ENCODE data around the gene AK8.

Gene AK8

DNA sequence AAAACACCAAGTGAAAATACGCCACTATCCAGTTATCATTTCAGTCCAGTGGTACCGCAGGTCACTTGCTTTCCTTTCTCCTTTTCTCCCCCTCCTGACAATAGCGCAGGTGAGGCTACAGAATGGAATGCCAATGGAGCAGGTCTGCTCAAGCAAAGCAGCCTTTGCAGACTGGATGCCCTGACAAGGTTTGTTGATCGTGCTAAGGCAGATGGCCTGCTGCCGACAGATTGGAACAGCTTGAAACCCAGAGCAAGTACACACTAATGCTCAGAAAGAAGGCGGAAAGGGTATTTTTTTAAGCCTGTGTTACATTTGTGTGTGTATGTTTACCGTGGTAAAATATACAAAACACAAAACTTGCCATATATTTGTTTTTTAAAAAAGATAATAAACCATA is 20.0 kb upstream of the AK8 start:
- H3K9me3 ChIP-seq (ENCODE audit: control extremely low read depth in 1 of 5, control insufficient read depth in 4 of 5, insufficient read depth in 2 of 5, low read depth in 1 of 5, low read length in 4 of 5): no peaks in the 10 kb centered on the region
- CTCF ChIA-PET: interaction anchor here (0.5 to 1.4 kb wide), 2 partner anchors 18 to 86 kb away, joined by 3 to 4 read pairs; no protein-coding TSS in a partner anchor

DNA sequence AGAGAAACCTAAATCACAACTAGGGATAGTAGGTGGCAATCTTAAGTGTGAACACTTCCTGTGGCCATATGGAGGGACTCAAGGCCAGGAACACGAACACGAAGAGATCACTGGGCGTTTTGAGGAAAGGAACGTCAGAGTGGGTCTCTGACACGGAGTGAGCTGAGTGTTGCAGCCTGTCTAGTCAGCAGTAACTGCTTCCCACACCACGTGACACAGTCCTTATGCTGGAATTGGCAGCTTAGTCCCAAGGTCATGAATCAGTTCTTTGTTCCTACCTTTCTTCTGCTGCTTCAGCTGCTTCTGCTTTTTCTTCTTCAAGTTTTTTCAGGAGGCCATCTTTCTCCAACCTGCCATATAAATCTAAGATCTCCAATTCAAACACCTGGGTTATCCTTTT is 18.8 kb upstream of the AK8 start:
- Histone ChIP-seq H3K9me3 (ENCODE audit: control extremely low read depth in 1 of 5, control insufficient read depth in 4 of 5, insufficient read depth in 2 of 5, low read depth in 1 of 5, low read length in 4 of 5) (no peaks in the 10 kb centered on the region), H3K27ac (ENCODE audit: insufficient read depth in 1 of 2, low read depth in 1 of 2, low read length in 2 of 2, poor library complexity in 1 of 2, severe bottlenecking in 2 of 2) (no peak overlapping the region), H3K36me3 (ENCODE audit: control insufficient read depth in 4 of 4, insufficient read depth in 4 of 4, low read length in 3 of 4) (peaks cover 10 to 80% (median 65%) of the 10 kb centered on the region in 4 experiments), H3K27me3 (replicated peaks in 2 of 5; ENCODE audit: control insufficient read depth in 4 of 5, insufficient read depth in 5 of 5, low read length in 4 of 5) (no peaks in the 10 kb centered on the region), H3K4me1 (ENCODE audit: control extremely low read depth in 1 of 4, control insufficient read depth in 4 of 4, insufficient read depth in 4 of 4, low read length in 3 of 4) (no peaks in the 10 kb centered on the region), H3K4me3 (ENCODE audit: control insufficient read depth in 1 of 7, extremely low read depth in 1 of 7, insufficient read depth in 4 of 7, low read depth in 2 of 7, low read length in 6 of 7) (no peak overlapping the region)
- WGBS (ENCODE audit: insufficient coverage): 92% methylated on average over 6 of the region's 6 CpGs
- ChIA-PET POLR2A (no interaction called here), CTCF (interaction anchor here (1.4 to 1.5 kb wide), 2 partner anchors 11 to 17 kb away, joined by 4 read pairs; no protein-coding TSS in a partner anchor)
- DNase-seq: no peak

More for the DNA sequence above, 20.0 kb upstream of the AK8 start:
- POLR2A ChIA-PET: no interaction called here
- H3K36me3 ChIP-seq (ENCODE audit: control insufficient read depth in 4 of 4, insufficient read depth in 4 of 4, low read length in 3 of 4): peaks cover 10 to 85% (median 63%) of the 10 kb centered on the region in 4 experiments
- no peak overlapping the region for H3K27ac ChIP-seq (ENCODE audit: insufficient read depth in 1 of 2, low read depth in 1 of 2, low read length in 2 of 2, poor library complexity in 1 of 2, severe bottlenecking in 2 of 2)
- H3K27me3 ChIP-seq (replicated peaks in 2 of 5; ENCODE audit: control insufficient read depth in 4 of 5, insufficient read depth in 5 of 5, low read length in 4 of 5): no peaks in the 10 kb centered on the region
- DNase-seq: no peak
- H3K4me1 ChIP-seq (ENCODE audit: control extremely low read depth in 1 of 4, control insufficient read depth in 4 of 4, insufficient read depth in 4 of 4, low read length in 3 of 4): no peaks in the 10 kb centered on the region
- 100% methylated on average over 4 of the region's 7 CpGs for WGBS (ENCODE audit: insufficient coverage)
- H3K4me3 ChIP-seq (ENCODE audit: control insufficient read depth in 1 of 7, extremely low read depth in 1 of 7, insufficient read depth in 4 of 7, low read depth in 2 of 7, low read length in 6 of 7): no peak overlapping the region

GRCh38 chr9:132896264-132896663 is 18.2 kb upstream of the AK8 start:
- Histone ChIP-seq H3K27me3 (replicated peaks in 2 of 5; ENCODE audit: control insufficient read depth in 4 of 5, insufficient read depth in 5 of 5, low read length in 4 of 5) (no peaks in the 10 kb centered on the region), H3K36me3 (ENCODE audit: control insufficient read depth in 4 of 4, insufficient read depth in 4 of 4, low read length in 3 of 4) (peaks cover 10 to 79% (median 64%) of the 10 kb centered on the region in 4 experiments), H3K4me3 (ENCODE audit: control insufficient read depth in 1 of 7, extremely low read depth in 1 of 7, insufficient read depth in 4 of 7, low read depth in 2 of 7, low read length in 6 of 7) (no peak overlapping the region), H3K4me1 (ENCODE audit: control extremely low read depth in 1 of 4, control insufficient read depth in 4 of 4, insufficient read depth in 4 of 4, low read length in 3 of 4) (no peaks in the 10 kb centered on the region), H3K9me3 (ENCODE audit: control extremely low read depth in 1 of 5, control insufficient read depth in 4 of 5, insufficient read depth in 2 of 5, low read depth in 1 of 5, low read length in 4 of 5) (no peaks in the 10 kb centered on the region), H3K27ac (ENCODE audit: insufficient read depth in 1 of 2, low read depth in 1 of 2, low read length in 2 of 2, poor library complexity in 1 of 2, severe bottlenecking in 2 of 2) (no peak overlapping the region)
- ChIA-PET CTCF (interaction anchor here (1.5 to 2.3 kb wide), 2 partner anchors 10 to 16 kb away, joined by 4 to 5 read pairs; no protein-coding TSS in a partner anchor), POLR2A (no interaction called here)
- DNase-seq: no peak
- 96% methylated on average over 7 of the region's 13 CpGs for WGBS (ENCODE audit: insufficient coverage)

DNA sequence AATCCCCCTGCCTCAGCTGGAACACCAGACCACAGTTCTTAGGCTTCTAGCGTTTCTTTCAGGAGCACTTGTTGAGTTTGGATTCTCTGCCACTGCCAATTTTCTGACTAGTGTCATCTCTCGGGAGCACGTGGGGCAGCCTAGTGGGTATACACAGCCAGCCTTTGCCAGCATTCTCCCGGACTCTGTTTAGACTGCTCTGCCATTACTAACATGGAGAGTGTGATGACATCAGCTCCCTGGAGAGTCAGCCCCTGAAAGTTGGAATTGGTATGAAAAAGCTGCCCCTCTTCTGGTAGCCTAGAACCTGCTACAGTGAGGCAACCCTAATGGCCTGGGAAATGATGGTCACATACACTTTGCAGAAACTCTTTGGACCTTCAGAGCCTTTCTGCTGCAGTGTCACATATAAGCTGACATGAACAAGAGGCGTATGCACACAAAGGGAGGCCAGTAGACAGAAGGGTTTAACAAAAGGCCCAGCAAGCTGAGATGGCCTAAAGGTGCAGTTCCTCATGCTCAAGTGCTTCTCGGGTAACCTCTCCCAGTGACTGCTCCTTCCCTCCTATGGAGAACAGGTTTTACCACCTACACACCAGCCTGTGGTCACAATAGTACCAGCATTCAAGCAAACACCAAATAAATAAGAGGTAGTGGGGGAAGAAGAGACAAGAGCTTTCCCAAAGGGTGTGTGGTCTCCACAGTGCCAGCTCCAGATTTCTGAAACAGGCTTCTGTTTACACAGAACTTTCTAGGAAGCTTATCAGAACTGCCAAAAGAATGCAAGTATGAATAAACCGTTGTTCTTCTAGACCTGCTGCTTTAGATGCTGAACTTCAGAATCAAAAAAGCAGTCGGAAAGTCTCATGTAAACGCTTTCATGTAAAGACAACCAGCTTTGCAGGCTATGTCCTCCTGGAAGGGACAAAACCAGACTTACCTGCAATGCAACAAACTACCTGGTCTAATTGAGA is 17.1 kb upstream of the AK8 start:
- H3K27me3 ChIP-seq (replicated peaks in 2 of 5; ENCODE audit: control insufficient read depth in 4 of 5, insufficient read depth in 5 of 5, low read length in 4 of 5): no peaks in the 10 kb centered on the region
- no peaks in the 10 kb centered on the region for H3K4me1 ChIP-seq (ENCODE audit: control extremely low read depth in 1 of 4, control insufficient read depth in 4 of 4, insufficient read depth in 4 of 4, low read length in 3 of 4)
- ChIA-PET CTCF (interaction anchor here (1.1 to 2.5 kb wide), 4 partner anchors 9 to 92 kb away, joined by 4 to 8 read pairs (median 6); no protein-coding TSS in a partner anchor), POLR2A (no interaction called here)
- no peak overlapping the region for H3K27ac ChIP-seq (ENCODE audit: insufficient read depth in 1 of 2, low read depth in 1 of 2, low read length in 2 of 2, poor library complexity in 1 of 2, severe bottlenecking in 2 of 2)
- H3K4me3 ChIP-seq (ENCODE audit: control insufficient read depth in 1 of 7, extremely low read depth in 1 of 7, insufficient read depth in 4 of 7, low read depth in 2 of 7, low read length in 6 of 7): no peak overlapping the region
- 97% methylated on average over 9 of the region's 9 CpGs for WGBS (ENCODE audit: insufficient coverage)
- no peak for DNase-seq
- H3K36me3 ChIP-seq (ENCODE audit: control insufficient read depth in 4 of 4, insufficient read depth in 4 of 4, low read length in 3 of 4): peaks cover 10 to 68% (median 57%) of the 10 kb centered on the region in 4 experiments
- H3K9me3 ChIP-seq (ENCODE audit: control extremely low read depth in 1 of 5, control insufficient read depth in 4 of 5, insufficient read depth in 2 of 5, low read depth in 1 of 5, low read length in 4 of 5): no peaks in the 10 kb centered on the region

GRCh38 chr9:132894346-132894745 is 16.3 kb upstream of the AK8 start:
- no peak overlapping the region for H3K27ac ChIP-seq (ENCODE audit: insufficient read depth in 1 of 2, low read depth in 1 of 2, low read length in 2 of 2, poor library complexity in 1 of 2, severe bottlenecking in 2 of 2)
- WGBS (ENCODE audit: insufficient coverage): 96% methylated on average over 3 of the region's 5 CpGs
- H3K27me3 ChIP-seq (replicated peaks in 2 of 5; ENCODE audit: control insufficient read depth in 4 of 5, insufficient read depth in 5 of 5, low read length in 4 of 5): no peaks in the 10 kb centered on the region
- H3K36me3 ChIP-seq (ENCODE audit: control insufficient read depth in 4 of 4, insufficient read depth in 4 of 4, low read length in 3 of 4): peaks cover 10 to 60% (median 50%) of the 10 kb centered on the region in 4 experiments
- CTCF ChIA-PET: interaction anchor here (1.0 to 2.5 kb wide), 4 partner anchors 8 to 92 kb away, joined by 4 to 8 read pairs (median 5); no protein-coding TSS in a partner anchor
- H3K9me3 ChIP-seq (ENCODE audit: control extremely low read depth in 1 of 5, control insufficient read depth in 4 of 5, insufficient read depth in 2 of 5, low read depth in 1 of 5, low read length in 4 of 5): no peaks in the 10 kb centered on the region
- POLR2A ChIA-PET: no interaction called here
- no peak overlapping the region for H3K4me3 ChIP-seq (ENCODE audit: control insufficient read depth in 1 of 7, extremely low read depth in 1 of 7, insufficient read depth in 4 of 7, low read depth in 2 of 7, low read length in 6 of 7)
- H3K4me1 ChIP-seq (ENCODE audit: control extremely low read depth in 1 of 4, control insufficient read depth in 4 of 4, insufficient read depth in 4 of 4, low read length in 3 of 4): no peaks in the 10 kb centered on the region
- no peak for DNase-seq

GRCh38 chr9:132892400-132892799 is 14.3 kb upstream of the AK8 start:
- 95% methylated on average over 9 of the region's 9 CpGs for WGBS (ENCODE audit: insufficient coverage)
- H3K4me1 ChIP-seq (ENCODE audit: control extremely low read depth in 1 of 4, control insufficient read depth in 4 of 4, insufficient read depth in 4 of 4, low read length in 3 of 4): peaks cover 0 to 10% (median 2%) of the 10 kb centered on the region in 4 experiments
- CTCF ChIA-PET: no interaction called here
- DNase-seq: no peak
- H3K9me3 ChIP-seq (ENCODE audit: control extremely low read depth in 1 of 5, control insufficient read depth in 4 of 5, insufficient read depth in 2 of 5, low read depth in 1 of 5, low read length in 4 of 5): no peaks in the 10 kb centered on the region
- H3K27ac ChIP-seq (ENCODE audit: insufficient read depth in 1 of 2, low read depth in 1 of 2, low read length in 2 of 2, poor library complexity in 1 of 2, severe bottlenecking in 2 of 2): no peak overlapping the region
- H3K27me3 ChIP-seq (replicated peaks in 2 of 5; ENCODE audit: control insufficient read depth in 4 of 5, insufficient read depth in 5 of 5, low read length in 4 of 5): no peaks in the 10 kb centered on the region
- POLR2A ChIA-PET: no interaction called here
- H3K36me3 ChIP-seq (ENCODE audit: control insufficient read depth in 4 of 4, insufficient read depth in 4 of 4, low read length in 3 of 4): peaks cover 6 to 45% (median 41%) of the 10 kb centered on the region in 4 experiments
- no peak overlapping the region for H3K4me3 ChIP-seq (ENCODE audit: control insufficient read depth in 1 of 7, extremely low read depth in 1 of 7, insufficient read depth in 4 of 7, low read depth in 2 of 7, low read length in 6 of 7)

- H3K4me3 ChIP-seq (ENCODE audit: control insufficient read depth in 1 of 7, extremely low read depth in 1 of 7, insufficient read depth in 4 of 7, low read depth in 2 of 7, low read length in 6 of 7): no peak overlapping the region
- H3K27me3 ChIP-seq (replicated peaks in 2 of 5; ENCODE audit: control insufficient read depth in 4 of 5, insufficient read depth in 5 of 5, low read length in 4 of 5): no peaks in the 10 kb centered on the region
- peaks cover 1 to 27% (median 20%) of the 10 kb centered on the region in 4 experiments for H3K4me1 ChIP-seq (ENCODE audit: control extremely low read depth in 1 of 4, control insufficient read depth in 4 of 4, insufficient read depth in 4 of 4, low read length in 3 of 4)
- ChIA-PET CTCF (interaction anchor here (1.3 kb wide), 1 partner anchor 55 kb away, joined by 3 read pairs; no protein-coding TSS in a partner anchor), POLR2A (no interaction called here)
- peaks cover 0 to 18% (median 11%) of the 10 kb centered on the region in 4 experiments for H3K36me3 ChIP-seq (ENCODE audit: control insufficient read depth in 4 of 4, insufficient read depth in 4 of 4, low read length in 3 of 4)
- 95% methylated on average over 18 of the region's 18 CpGs for WGBS (ENCODE audit: insufficient coverage)
- H3K9me3 ChIP-seq (ENCODE audit: control extremely low read depth in 1 of 5, control insufficient read depth in 4 of 5, insufficient read depth in 2 of 5, low read depth in 1 of 5, low read length in 4 of 5): no peaks in the 10 kb centered on the region
- H3K27ac ChIP-seq (ENCODE audit: insufficient read depth in 1 of 2, low read depth in 1 of 2, low read length in 2 of 2, poor library complexity in 1 of 2, severe bottlenecking in 2 of 2): no peak overlapping the region
- DNase-seq: no peak
Observed at GRCh38 chr9:132888151-132888550, 10.1 kb upstream of the AK8 start.

Measured in common myeloid progenitor, CD34-positive (primary cell).